WTC11 (cell line): ENCODE measurements around the gene RFC1.

Experiments
- ELF4 ChIP-seq: sonication (generic); formaldehyde crosslinking; IDR thresholded peaks from 2 replicates; pipeline ENCODE4 v1.8.1; 2022; ENCODE audit warnings: low read depth, mild to moderate bottlenecking, moderate library complexity, missing genetic modification reagents
- FOXP4 ChIP-seq: sonication (generic); formaldehyde crosslinking; IDR thresholded peaks from 2 replicates; pipeline ENCODE4 v1.8.0; 2022; ENCODE audit warnings: mild to moderate bottlenecking, missing genetic modification reagents
- IRF2 ChIP-seq: sonication (generic); formaldehyde crosslinking; IDR thresholded peaks from 2 replicates; pipeline ENCODE4 v1.8.0; 2022; ENCODE audit warnings: low read depth, missing genetic modification reagents, borderline replicate concordance
- JUN ChIP-seq: sonication (generic); formaldehyde crosslinking; IDR thresholded peaks from 2 replicates; pipeline ENCODE4 v1.8.0; 2023; ENCODE audit warnings: mild to moderate bottlenecking, missing genetic modification reagents
- MAX ChIP-seq: sonication (generic); formaldehyde crosslinking; IDR thresholded peaks from 2 replicates; pipeline ENCODE4 v1.8.0; 2022; ENCODE audit warnings: mild to moderate bottlenecking, missing genetic modification reagents
- MYBL2 ChIP-seq: sonication (generic); formaldehyde crosslinking; IDR thresholded peaks from 2 replicates; pipeline ENCODE4 v1.8.1; 2023; ENCODE audit warnings: mild to moderate bottlenecking, moderate library complexity, missing genetic modification reagents
- SMAD3 ChIP-seq: sonication (generic); formaldehyde crosslinking; IDR thresholded peaks from 2 replicates; pipeline ENCODE4 v1.8.0; 2022; ENCODE audit warnings: missing genetic modification reagents, mild to moderate bottlenecking, borderline replicate concordance
- ZBTB21 ChIP-seq: sonication (generic); formaldehyde crosslinking; IDR thresholded peaks from 2 replicates; pipeline ENCODE4 v1.8.1; 2023; ENCODE audit warnings: mild to moderate bottlenecking, missing genetic modification reagents, borderline replicate concordance
- ZNF121 ChIP-seq: sonication (generic); formaldehyde crosslinking; IDR thresholded peaks from 2 replicates; pipeline ENCODE4 v1.8.0; 2023; ENCODE audit warnings: missing genetic modification reagents
- TF ChIP-seq, protein P1 (sequence below): sonication (generic); formaldehyde crosslinking; IDR thresholded peaks from 2 replicates; pipeline ENCODE4 v1.8.1; 2022; ENCODE audit warnings: low read depth, missing genetic modification reagents, borderline replicate concordance
- TF ChIP-seq, protein P2 (sequence below): sonication (generic); formaldehyde crosslinking; IDR thresholded peaks from 2 replicates; pipeline ENCODE4 v1.8.0; 2023; ENCODE audit warnings: missing genetic modification reagents
- TF ChIP-seq, protein P3 (sequence below): fragments of 200-600 bp; IDR thresholded peaks from 2 replicates; pipeline ENCODE4 v1.8.0; 2022; ENCODE audit warnings: antibody characterized with exemption
- TF ChIP-seq, protein P4 (sequence below): sonication (generic); formaldehyde crosslinking; IDR thresholded peaks from 2 replicates; pipeline ENCODE4 v1.8.0; 2022; ENCODE audit warnings: mild to moderate bottlenecking, missing genetic modification reagents

- TF ChIP-seq ZNF121 (CRISPR knock-in tag) (no peak), ZBTB21 (no peak), SMAD3 (CRISPR knock-in tag) (no peak), IRF2 (CRISPR knock-in tag) (no peak), MAX (no peak), ELF4 (CRISPR knock-in tag) (no peak), JUN (CRISPR knock-in tag) (no peak), FOXP4 (CRISPR knock-in tag) (no peak), MYBL2 (CRISPR knock-in tag) (no peak)
- TF ChIP-seq, protein P1, sequence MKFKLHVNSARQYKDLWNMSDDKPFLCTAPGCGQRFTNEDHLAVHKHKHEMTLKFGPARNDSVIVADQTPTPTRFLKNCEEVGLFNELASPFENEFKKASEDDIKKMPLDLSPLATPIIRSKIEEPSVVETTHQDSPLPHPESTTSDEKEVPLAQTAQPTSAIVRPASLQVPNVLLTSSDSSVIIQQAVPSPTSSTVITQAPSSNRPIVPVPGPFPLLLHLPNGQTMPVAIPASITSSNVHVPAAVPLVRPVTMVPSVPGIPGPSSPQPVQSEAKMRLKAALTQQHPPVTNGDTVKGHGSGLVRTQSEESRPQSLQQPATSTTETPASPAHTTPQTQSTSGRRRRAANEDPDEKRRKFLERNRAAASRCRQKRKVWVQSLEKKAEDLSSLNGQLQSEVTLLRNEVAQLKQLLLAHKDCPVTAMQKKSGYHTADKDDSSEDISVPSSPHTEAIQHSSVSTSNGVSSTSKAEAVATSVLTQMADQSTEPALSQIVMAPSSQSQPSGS (CRISPR knock-in tag) = no peak
- TF ChIP-seq, protein P2, sequence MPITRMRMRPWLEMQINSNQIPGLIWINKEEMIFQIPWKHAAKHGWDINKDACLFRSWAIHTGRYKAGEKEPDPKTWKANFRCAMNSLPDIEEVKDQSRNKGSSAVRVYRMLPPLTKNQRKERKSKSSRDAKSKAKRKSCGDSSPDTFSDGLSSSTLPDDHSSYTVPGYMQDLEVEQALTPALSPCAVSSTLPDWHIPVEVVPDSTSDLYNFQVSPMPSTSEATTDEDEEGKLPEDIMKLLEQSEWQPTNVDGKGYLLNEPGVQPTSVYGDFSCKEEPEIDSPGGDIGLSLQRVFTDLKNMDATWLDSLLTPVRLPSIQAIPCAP (CRISPR knock-in tag) = no peak
- TF ChIP-seq, protein P3, sequence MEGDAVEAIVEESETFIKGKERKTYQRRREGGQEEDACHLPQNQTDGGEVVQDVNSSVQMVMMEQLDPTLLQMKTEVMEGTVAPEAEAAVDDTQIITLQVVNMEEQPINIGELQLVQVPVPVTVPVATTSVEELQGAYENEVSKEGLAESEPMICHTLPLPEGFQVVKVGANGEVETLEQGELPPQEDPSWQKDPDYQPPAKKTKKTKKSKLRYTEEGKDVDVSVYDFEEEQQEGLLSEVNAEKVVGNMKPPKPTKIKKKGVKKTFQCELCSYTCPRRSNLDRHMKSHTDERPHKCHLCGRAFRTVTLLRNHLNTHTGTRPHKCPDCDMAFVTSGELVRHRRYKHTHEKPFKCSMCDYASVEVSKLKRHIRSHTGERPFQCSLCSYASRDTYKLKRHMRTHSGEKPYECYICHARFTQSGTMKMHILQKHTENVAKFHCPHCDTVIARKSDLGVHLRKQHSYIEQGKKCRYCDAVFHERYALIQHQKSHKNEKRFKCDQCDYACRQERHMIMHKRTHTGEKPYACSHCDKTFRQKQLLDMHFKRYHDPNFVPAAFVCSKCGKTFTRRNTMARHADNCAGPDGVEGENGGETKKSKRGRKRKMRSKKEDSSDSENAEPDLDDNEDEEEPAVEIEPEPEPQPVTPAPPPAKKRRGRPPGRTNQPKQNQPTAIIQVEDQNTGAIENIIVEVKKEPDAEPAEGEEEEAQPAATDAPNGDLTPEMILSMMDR = no peak
- TF ChIP-seq, protein P4, sequence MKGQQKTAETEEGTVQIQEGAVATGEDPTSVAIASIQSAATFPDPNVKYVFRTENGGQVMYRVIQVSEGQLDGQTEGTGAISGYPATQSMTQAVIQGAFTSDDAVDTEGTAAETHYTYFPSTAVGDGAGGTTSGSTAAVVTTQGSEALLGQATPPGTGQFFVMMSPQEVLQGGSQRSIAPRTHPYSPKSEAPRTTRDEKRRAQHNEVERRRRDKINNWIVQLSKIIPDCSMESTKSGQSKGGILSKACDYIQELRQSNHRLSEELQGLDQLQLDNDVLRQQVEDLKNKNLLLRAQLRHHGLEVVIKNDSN (CRISPR knock-in tag) = no peak
Observed at GRCh38 chr4:39394706-39395105, 28.5 kb upstream of the RFC1 start.
